Skeletal muscle tissue (tissue), 4 donors: Measurements from ENCODE around the gene ARMC6. TPM values are rescaled to one million over a fixed set of nuclear protein-coding genes. Genes with fewer than 3 reads are reported as not detected.
A peak's percentile ranks its signal among the peaks of the same experiment; 100 is the strongest.

Experiments
- H3K27ac ChIP-seq: one replicate; pipeline ENCODE4 v1.7.0; 2013; ENCODE audit warnings: mild to moderate bottlenecking, low read depth, low read length, inconsistent platforms
- H3K27me3 ChIP-seq, 3 donors: one replicate each; pipeline ENCODE4 v1.7.0; 2013; ENCODE audit warnings: low read length in 3 of 3; ENCODE audit not compliant: control insufficient read depth in 3 of 3, insufficient read depth in 3 of 3
- H3K36me3 ChIP-seq, 3 donors: one replicate each; pipeline ENCODE4 v1.7.0; 2013; ENCODE audit warnings: low read length in 3 of 3; ENCODE audit not compliant: control insufficient read depth in 3 of 3, insufficient read depth in 3 of 3
- H3K4me1 ChIP-seq, 3 donors: one replicate each; pipeline ENCODE4 v1.7.0; 2013; ENCODE audit warnings: low read length in 3 of 3, mild to moderate bottlenecking in 3 of 3; ENCODE audit not compliant: control insufficient read depth in 3 of 3, insufficient read depth in 3 of 3
- H3K4me3 ChIP-seq, 3 donors: one replicate each; pipeline ENCODE4 v1.7.0; 2013; ENCODE audit warnings: low read length in 3 of 3
- H3K9ac ChIP-seq, 3 donors: one replicate each; pipeline ENCODE4 v1.7.0; 2013; ENCODE audit warnings: low read length in 3 of 3, mild to moderate bottlenecking in 3 of 3, moderate library complexity in 2 of 3, low read depth in 1 of 3
- H3K9me3 ChIP-seq, 3 donors: one replicate each; pipeline ENCODE4 v1.7.0; 2013; ENCODE audit warnings: low read length in 3 of 3; ENCODE audit not compliant: control insufficient read depth in 3 of 3
- total RNA-seq: library from RNA; depleted of rRNA; stranded (reverse); fragments of >200 nt; gene quantifications from one replicate; pipeline ENCODE4 v1.2.3, GENCODE V29; 2014
- donor health status: Osteomylitis.

The ARMC6 gene
- total RNA-seq, 1 donor from 2014 or later: 27.1 TPM

DNA sequence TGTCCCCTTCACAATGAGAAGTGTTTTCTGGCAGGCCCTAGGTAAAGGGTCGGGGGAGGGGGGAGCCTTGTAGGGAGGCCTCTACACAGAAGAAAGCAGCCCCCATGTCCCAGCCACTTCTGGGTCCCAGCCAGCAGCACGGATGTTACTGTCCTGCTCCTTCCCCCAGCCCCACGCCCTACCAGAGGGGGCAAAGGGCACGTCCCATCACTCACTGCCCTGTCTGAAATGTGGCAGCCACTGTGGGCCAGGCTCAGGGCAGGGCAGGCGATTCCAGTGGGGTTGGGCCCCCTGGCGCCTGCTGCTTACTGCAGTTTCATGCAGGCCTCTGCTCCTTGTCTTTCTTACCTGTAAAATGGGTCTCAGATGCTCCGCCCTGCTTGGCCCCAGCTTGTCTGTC is 24.3 kb downstream of the ARMC6 start:
- no peak overlapping the region for H3K9ac ChIP-seq
- no peak overlapping the region for H3K27ac ChIP-seq
- no peaks in the 10 kb centered on the region for H3K27me3 ChIP-seq
- H3K36me3 ChIP-seq: peaks cover 30 to 40% (median 34%) of the 10 kb centered on the region in 3 donors
- no peak overlapping the region for H3K4me3 ChIP-seq
- no peaks in the 10 kb centered on the region for H3K9me3 ChIP-seq
- peaks cover 38 to 42% (median 38%) of the 10 kb centered on the region in 3 donors for H3K4me1 ChIP-seq

DNA sequence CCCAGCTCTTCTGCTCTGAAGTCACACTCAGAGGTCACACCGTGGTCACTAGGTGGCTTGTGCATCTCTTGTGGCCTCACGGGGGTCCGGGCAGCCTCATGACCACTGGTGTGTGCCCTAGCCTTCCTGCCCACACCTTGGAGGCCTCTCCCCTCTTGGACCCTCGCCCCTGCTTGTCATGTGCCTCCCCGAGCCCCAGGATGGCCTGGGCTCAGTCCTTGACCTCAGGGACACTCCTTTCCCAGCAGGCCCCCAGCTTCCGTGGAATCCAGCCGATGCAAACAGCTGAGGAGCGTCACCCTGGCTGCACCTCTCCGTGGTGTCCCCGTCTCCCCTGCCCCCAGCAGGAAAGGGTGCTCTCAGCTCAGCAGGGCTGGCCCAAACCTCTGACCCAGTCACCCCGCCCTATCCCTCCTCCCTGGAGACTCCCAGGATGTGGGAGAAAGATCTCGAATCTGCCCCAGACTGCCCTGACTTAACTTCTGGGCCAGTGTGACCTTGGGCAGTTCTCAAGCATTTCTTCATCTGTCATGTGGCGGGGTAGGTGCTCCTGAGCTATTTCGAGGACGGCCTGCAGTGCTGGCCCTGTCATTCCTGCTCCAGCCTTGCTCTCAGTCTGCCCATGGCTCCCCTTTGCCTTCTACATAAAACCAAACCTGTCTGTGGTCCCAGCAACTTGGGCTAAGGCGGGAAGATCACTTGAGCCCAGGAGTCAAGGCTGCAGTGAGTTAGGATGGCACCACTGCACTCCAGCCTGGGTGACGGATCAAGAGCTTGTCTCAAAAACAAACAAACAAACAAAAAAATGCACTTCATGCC is 25.8 kb downstream of the ARMC6 start:
- H3K36me3 ChIP-seq: peaks cover 23 to 33% (median 27%) of the 10 kb centered on the region in 3 donors
- peak overlapping the region in 1 of 3 donors; percentile 60 for H3K9ac ChIP-seq

GRCh38 chr19:19059837-19060611 is 26.6 kb downstream of the ARMC6 start:
- Histone ChIP-seq H3K9me3 (no peaks in the 10 kb centered on the region), H3K36me3 (peaks cover 15 to 26% (median 19%) of the 10 kb centered on the region in 3 donors), H3K4me1 (peaks cover 52 to 56% (median 54%) of the 10 kb centered on the region in 3 donors), H3K9ac (peak overlapping the region in 1 of 3 donors; percentile 60), H3K27me3 (no peaks in the 10 kb centered on the region), H3K27ac (peak overlapping the region; percentile 36), H3K4me3 (no peak overlapping the region)

More for the DNA sequence above, 25.8 kb downstream of the ARMC6 start:
- H3K27me3 ChIP-seq: no peaks in the 10 kb centered on the region
- H3K4me3 ChIP-seq: no peak overlapping the region
- H3K27ac ChIP-seq: peak overlapping the region; percentile 36
- H3K9me3 ChIP-seq: no peaks in the 10 kb centered on the region
- peaks cover 44 to 48% (median 46%) of the 10 kb centered on the region in 3 donors for H3K4me1 ChIP-seq

- peak overlapping the region; percentile 85 for H3K27ac ChIP-seq
- H3K27me3 ChIP-seq: no peaks in the 10 kb centered on the region
- peaks cover 59 to 60% (median 59%) of the 10 kb centered on the region in 3 donors for H3K4me1 ChIP-seq
Observed at GRCh38 chr19:19061506-19061905, 28.1 kb downstream of the ARMC6 start.

GRCh38 chr19:19062454-19063182 is 29.2 kb downstream of the ARMC6 start:
- peak overlapping the region; percentile 85 for H3K27ac ChIP-seq
- no peaks in the 10 kb centered on the region for H3K27me3 ChIP-seq
- H3K4me1 ChIP-seq: peaks cover 70 to 71% (median 70%) of the 10 kb centered on the region in 3 donors
- peaks cover 0 to 6% (median 2%) of the 10 kb centered on the region in 3 donors for H3K36me3 ChIP-seq
- peak overlapping the region; percentile 70 to 83 (median 76) for H3K9ac ChIP-seq
- H3K9me3 ChIP-seq: no peaks in the 10 kb centered on the region
- H3K4me3 ChIP-seq: peak overlapping the region; percentile 80

More at GRCh38 chr19:19061506-19061905, 28.1 kb downstream of the ARMC6 start:
- H3K9me3 ChIP-seq: no peaks in the 10 kb centered on the region
- peaks cover 7 to 16% (median 10%) of the 10 kb centered on the region in 3 donors for H3K36me3 ChIP-seq
- H3K9ac ChIP-seq: peak overlapping the region; percentile 8 to 83 (median 51)
- peak overlapping the region in 2 of 3 donors; percentile 29 to 65 for H3K4me3 ChIP-seq

GRCh38 chr19:19063183-19064097 is 30.0 kb downstream of the ARMC6 start, which contains the start of gene SLC25A42:
TSS of gene SLC25A42 (plus strand) at chr19:19063994. CDS start at chr19:19096125, 32,131 bp downstream.
- peak within 1 kb of the TSS; percentile 91 to 93 (median 91) for H3K4me3 ChIP-seq
- H3K9ac ChIP-seq: peak within 1 kb of the TSS; percentile 80 to 91 (median 85)
- H3K9me3 ChIP-seq: no peaks in the 10 kb centered on the region
- H3K4me1 ChIP-seq: peaks cover 71 to 76% (median 71%) of the 10 kb centered on the region in 3 donors
- peak within 1 kb of the TSS; percentile 85 for H3K27ac ChIP-seq
- peaks cover 0 to 2% (median under 1%) of the 10 kb centered on the region in 3 donors for H3K36me3 ChIP-seq
- H3K27me3 ChIP-seq: no peaks in the 10 kb centered on the region

GRCh38 chr19:19064098-19064722 is 30.8 kb downstream of the ARMC6 start:
- H3K9ac ChIP-seq: peak overlapping the region; percentile 80 to 91 (median 85)
- peaks cover 0 to 2% (median 0%) of the 10 kb centered on the region in 3 donors for H3K36me3 ChIP-seq
- H3K4me3 ChIP-seq: peak overlapping the region; percentile 91 to 93 (median 91)
- peak overlapping the region; percentile 75 for H3K27ac ChIP-seq
- H3K9me3 ChIP-seq: no peaks in the 10 kb centered on the region
- H3K4me1 ChIP-seq: peaks cover 68 to 76% (median 71%) of the 10 kb centered on the region in 3 donors
- no peaks in the 10 kb centered on the region for H3K27me3 ChIP-seq

DNA sequence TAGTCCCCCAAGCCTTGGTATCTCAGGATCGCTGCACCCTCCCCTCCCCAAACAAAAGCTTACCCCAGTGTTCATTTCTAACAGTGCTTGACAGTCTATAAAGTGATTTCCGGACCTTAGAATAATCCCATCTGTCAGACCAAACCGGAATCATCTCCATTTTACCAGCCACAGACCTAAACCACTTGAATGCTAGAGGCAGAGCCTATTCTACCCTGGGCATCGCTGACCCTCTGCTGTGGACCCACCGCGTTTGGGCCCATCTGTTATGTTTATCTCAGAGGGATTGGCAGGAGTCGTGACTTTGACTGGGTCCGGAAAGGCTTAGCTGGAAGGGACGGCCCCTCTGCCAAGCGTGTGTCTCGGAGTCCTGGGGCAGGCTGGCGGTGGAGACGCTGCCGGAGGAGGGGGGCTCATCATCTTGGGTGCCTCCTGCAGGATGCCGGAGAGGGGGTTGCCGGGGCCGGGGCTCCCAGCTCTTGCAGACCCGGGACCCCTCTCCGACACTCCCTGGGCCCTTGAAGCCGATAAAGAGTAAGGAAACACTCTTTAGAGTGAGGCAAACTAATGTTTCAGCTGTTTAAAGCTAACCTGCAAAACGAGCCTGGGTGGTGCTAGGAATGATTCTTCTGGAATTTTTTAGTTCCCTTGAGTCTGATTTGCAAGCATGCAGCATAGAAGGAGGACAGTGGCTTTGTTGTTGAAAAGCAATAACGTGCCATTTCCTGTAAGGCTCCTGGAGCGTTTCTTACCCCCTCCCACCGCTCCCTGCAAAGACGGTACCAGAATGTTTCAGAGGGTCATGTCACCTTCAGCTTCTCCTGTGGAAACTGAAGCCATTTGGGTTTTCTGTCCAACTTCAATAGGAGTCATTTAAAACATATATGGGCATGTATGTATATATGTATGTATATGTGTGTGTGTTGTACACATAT is 31.7 kb downstream of the ARMC6 start:
- Histone ChIP-seq H3K36me3 (peaks cover 0 to 2% (median 0%) of the 10 kb centered on the region in 3 donors), H3K9ac (peak overlapping the region; percentile 80 to 91 (median 85)), H3K27ac (peak overlapping the region; percentile 75), H3K9me3 (no peaks in the 10 kb centered on the region), H3K4me1 (peaks cover 64 to 72% (median 65%) of the 10 kb centered on the region in 3 donors), H3K4me3 (peak overlapping the region; percentile 91 to 93 (median 91)), H3K27me3 (no peaks in the 10 kb centered on the region)
